Measurements from ENCODE around the gene ERCC6L2. TPM values are rescaled to one million over a fixed set of nuclear protein-coding genes. Genes with fewer than 3 reads are reported as not detected.

Gene ERCC6L2
- total and polyA plus RNA-seq, 9 of the 15 experiments (the other 6 are each of a cell fraction or from before 2014, with no cell fraction given), result 7.8 to 42.8 (median 23.6) TPM

- TF ChIP-seq CUX1 (CRISPR knock-in tag; IDR thresholded peaks at IDR 0.05), result no peak
- peak; percentile 84; the same call in 1 of the 2 replicates for TF ChIP-seq HMGXB4 (CRISPR knock-in tag; IDR thresholded peaks at IDR 0.05)
- no peak for TF ChIP-seq STAT5A (IDR thresholded peaks at IDR 0.05; ENCODE audit: borderline replicate concordance, low read length)
- TF ChIP-seq NELFE (IDR thresholded peaks at IDR 0.05; ENCODE audit: insufficient read depth, insufficient read length), result no peak
- TF ChIP-seq SRF (CRISPR knock-in tag; IDR thresholded peaks at IDR 0.05), result peak in 1 of 2 experiments; percentile 73; a peak in 2 of 4 replicates
- TF ChIP-seq ZNF436 (CRISPR knock-in tag; IDR thresholded peaks at IDR 0.05), result no peak
- no peak for TF ChIP-seq WHSC1 (IDR thresholded peaks at IDR 0.05; ENCODE audit: low read length)
- TF ChIP-seq FOXP4 (CRISPR knock-in tag; IDR thresholded peaks at IDR 0.05; ENCODE audit: borderline replicate concordance), result no peak
- TF ChIP-seq GTF2A2 (tag; IDR thresholded peaks at IDR 0.05), result no peak
- TF ChIP-seq GABPB2 (CRISPR knock-in tag; conservative IDR thresholded peaks at IDR 0.05), result no peak
- peak; percentile 78 for TF ChIP-seq TBP (optimal IDR thresholded peaks at IDR 0.05; ENCODE audit: low read depth, low read length)
- TF ChIP-seq ZNF408 (CRISPR knock-in tag; IDR thresholded peaks at IDR 0.05; ENCODE audit: low read depth), result no peak
- TF ChIP-seq NONO (IDR thresholded peaks at IDR 0.05; ENCODE audit: low read depth in 2 of 2, low read length in 1 of 2), result peak; percentile 75 to 82
- TF ChIP-seq ZNF174 (CRISPR knock-in tag; IDR thresholded peaks at IDR 0.05), result no peak
- TF ChIP-seq SOX6 (IDR thresholded peaks at IDR 0.05), result peak; percentile 69
- TF ChIP-seq MAFG (tag; conservative IDR thresholded peaks at IDR 0.05), result no peak
- no peak for TF ChIP-seq CSDE1 (IDR thresholded peaks at IDR 0.05)
Measured at GRCh38 chr9:95875305-95876137, at the start of gene ERCC6L2 (continued).

Measured in K562 (cell line).